IPS DF 6.9 (cell line): ENCODE measurements around the gene EPN2.

ENCODE experiments used
- DNase-seq: peaks from one replicate; pipeline ENCODE4 v3.0.0-alpha.2; 2013; ENCODE audit warnings: low read depth, low spot score
- H3K27ac ChIP-seq: one replicate; pipeline ENCODE4 v1.5.1; 2013; ENCODE audit warnings: low read length, control low read depth
- H3K27me3 ChIP-seq: 2 replicates; pipeline ENCODE4 v1.6.1; 2013; ENCODE audit warnings: mild to moderate bottlenecking, low read length; ENCODE audit not compliant: control insufficient read depth, insufficient read depth
- H3K36me3 ChIP-seq: 2 replicates; pipeline ENCODE4 v1.6.1; 2013; ENCODE audit warnings: low read length; ENCODE audit not compliant: control insufficient read depth, insufficient read depth
- H3K4me1 ChIP-seq: 2 replicates; pipeline ENCODE4 v1.6.1; 2013; ENCODE audit warnings: low read length; ENCODE audit not compliant: control insufficient read depth, insufficient read depth
- H3K4me3 ChIP-seq: 2 replicates; pipeline ENCODE4 v1.5.1; 2013; ENCODE audit warnings: mild to moderate bottlenecking, low read length
- H3K9me3 ChIP-seq: 2 replicates; pipeline ENCODE4 v1.6.1; 2013; ENCODE audit warnings: low read length, inconsistent platforms; ENCODE audit not compliant: control insufficient read depth, insufficient read depth
- WGBS: extraction: QIAGEN DNeasy Blood & Tissue Kit; methylation state at CpG from one replicate; pipeline ENCODE4 v1.1.7; 2013; ENCODE audit warnings: mixed read lengths, missing lambda C conversion rate; ENCODE audit not compliant: insufficient read length, insufficient coverage; 5-methylcytosine and 5-hydroxymethylcytosine counted together

EPN2 gene

DNA sequence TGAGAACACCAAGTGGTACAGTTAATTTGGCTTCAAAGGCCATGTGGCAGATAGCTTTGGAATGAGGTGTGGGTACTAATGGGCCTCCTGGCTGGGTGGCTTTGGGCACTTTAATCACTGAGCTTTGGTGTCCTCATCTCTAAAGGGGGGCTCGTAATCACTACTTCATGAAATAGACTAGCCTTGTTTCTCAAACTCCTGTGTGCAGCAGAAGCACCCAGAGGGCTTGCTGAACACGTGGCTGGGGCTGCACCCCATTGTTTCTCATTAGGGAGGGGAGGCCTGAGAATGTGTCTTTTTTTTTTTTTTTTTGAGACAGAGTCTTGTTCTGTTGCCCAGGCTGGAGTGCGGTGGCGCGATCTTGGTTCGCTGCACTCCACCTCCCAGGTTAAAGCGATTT is 5.8 kb downstream of the EPN2 start:
- no peaks in the 10 kb centered on the region for H3K27me3 ChIP-seq
- peaks cover 3% of the 10 kb centered on the region for H3K4me1 ChIP-seq
- no peaks in the 10 kb centered on the region for H3K36me3 ChIP-seq
- DNase-seq: no peak
- H3K9me3 ChIP-seq: no peaks in the 10 kb centered on the region
- no CpG with 5 or more reads among the region's 7 CpGs for WGBS
- no peak overlapping the region for H3K4me3 ChIP-seq
- no peak overlapping the region for H3K27ac ChIP-seq

DNA sequence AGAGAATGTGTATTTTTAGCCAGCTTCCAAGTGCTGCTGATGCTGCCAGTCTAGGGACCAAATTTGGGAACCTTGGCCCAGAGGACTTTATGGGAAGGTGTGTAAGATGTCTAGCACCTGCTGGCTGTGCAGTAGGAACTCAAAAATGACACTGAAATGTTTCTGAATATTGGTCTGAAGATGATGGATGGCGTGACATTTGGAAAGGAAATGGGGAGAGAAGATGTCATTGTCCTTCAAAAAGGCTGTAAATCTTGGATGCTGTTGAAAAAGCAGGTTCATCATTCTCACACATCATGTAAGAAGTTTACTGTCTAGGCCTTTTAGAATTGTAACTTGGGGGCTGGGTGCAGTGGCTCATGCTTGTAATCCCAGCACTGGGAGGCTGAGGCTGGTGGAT is 6.7 kb downstream of the EPN2 start:
- WGBS: no CpG with 5 or more reads among the region's 1 CpG
- DNase-seq: no peak
- no peak overlapping the region for H3K4me3 ChIP-seq
- no peak overlapping the region for H3K27ac ChIP-seq
- H3K4me1 ChIP-seq: peaks cover 3% of the 10 kb centered on the region
- H3K9me3 ChIP-seq: no peaks in the 10 kb centered on the region
- H3K27me3 ChIP-seq: no peaks in the 10 kb centered on the region
- H3K36me3 ChIP-seq: no peaks in the 10 kb centered on the region

DNA sequence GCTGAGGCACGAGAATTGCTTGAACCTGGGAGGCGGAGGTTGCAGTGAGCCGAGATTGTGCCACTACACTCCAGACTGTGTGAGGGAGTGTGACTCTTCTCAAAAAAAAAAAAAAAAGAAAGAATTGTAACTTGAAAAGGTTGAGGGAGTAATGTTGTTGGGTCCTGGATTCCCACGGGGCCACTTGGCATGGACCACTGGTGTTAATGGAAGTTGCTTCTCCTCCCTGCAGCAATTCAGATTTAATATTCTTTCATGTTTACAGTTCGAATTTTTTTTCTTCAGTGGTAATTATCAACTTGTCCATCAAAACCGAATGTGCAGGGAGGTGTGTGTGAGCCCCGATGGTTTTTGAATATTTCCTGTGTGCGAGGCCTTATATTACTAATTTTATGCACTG is 7.2 kb downstream of the EPN2 start:
- no peak overlapping the region for H3K4me3 ChIP-seq
- no peak for DNase-seq
- no peaks in the 10 kb centered on the region for H3K9me3 ChIP-seq
- H3K27ac ChIP-seq: no peak overlapping the region
- no CpG with 5 or more reads among the region's 8 CpGs for WGBS
- H3K4me1 ChIP-seq: peaks cover 3% of the 10 kb centered on the region
- no peaks in the 10 kb centered on the region for H3K36me3 ChIP-seq
- no peaks in the 10 kb centered on the region for H3K27me3 ChIP-seq

GRCh38 chr17:19244781-19245180 is 7.6 kb downstream of the EPN2 start:
- no peaks in the 10 kb centered on the region for H3K9me3 ChIP-seq
- WGBS: no CpG with 5 or more reads among the region's 3 CpGs
- H3K27ac ChIP-seq: no peak overlapping the region
- peaks cover 3% of the 10 kb centered on the region for H3K4me1 ChIP-seq
- DNase-seq: no peak
- no peaks in the 10 kb centered on the region for H3K36me3 ChIP-seq
- no peak overlapping the region for H3K4me3 ChIP-seq
- no peaks in the 10 kb centered on the region for H3K27me3 ChIP-seq

DNA sequence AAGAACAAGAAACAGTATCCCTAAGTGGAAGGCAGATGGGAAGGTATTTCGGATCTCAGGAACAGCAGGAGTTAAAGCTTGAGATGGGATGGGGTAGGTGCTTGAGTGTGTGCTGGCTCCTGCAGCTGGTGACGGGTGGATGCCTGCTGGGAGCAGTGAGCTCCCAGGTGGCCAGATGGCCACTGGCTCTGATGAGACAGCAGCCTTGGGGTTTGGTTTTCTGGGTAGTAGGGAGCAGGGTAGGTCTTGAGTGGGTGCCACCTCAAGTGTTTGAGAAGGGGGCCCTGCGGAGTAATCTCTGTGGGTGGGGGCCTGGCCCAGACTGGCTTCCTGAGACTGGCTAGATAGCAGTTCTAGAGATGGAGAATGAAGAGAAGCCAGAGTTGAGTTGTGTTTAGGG is 10.3 kb downstream of the EPN2 start:
- WGBS: no CpG with 5 or more reads among the region's 3 CpGs
- H3K27me3 ChIP-seq: no peaks in the 10 kb centered on the region

DNA sequence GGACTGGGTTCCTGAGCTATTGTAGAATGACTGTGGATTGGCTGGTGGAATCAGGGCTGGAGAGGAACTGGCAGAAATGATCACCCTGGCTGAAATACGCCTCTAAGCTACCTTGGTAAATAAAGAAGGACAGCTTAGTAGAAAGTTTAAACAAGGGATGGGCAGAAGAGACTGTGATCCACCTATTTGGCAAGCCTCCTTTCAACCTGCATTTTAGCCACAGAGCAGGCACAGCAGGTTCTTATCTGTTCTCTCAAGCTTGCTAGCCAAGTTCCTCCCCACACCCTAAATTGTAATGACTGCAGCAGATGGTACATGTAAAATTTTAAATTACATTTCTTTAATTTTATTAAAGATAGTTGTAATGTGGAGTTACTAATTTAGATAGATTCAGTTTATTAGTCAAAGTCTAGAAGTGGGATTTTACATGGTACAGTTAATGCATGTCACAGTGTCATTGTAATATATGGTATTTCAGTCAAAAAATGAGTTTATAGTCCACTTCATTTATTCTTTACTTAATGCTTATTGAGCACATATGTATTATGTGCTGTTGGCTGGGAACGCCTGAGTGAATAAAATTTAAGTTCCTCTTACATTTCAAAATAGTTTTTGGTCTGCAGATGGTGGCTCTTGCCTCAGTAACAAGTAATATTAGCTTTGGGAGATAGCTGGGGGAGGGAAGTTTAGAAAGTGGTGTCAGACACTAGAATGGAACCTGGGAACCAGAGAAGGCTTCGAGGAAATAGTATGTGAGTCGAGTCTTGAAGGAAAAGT is 11.2 kb downstream of the EPN2 start:
- Histone ChIP-seq H3K27ac (no peak overlapping the region), H3K4me1 (peaks cover 3% of the 10 kb centered on the region), H3K36me3 (no peaks in the 10 kb centered on the region), H3K9me3 (no peaks in the 10 kb centered on the region), H3K4me3 (no peak overlapping the region), H3K27me3 (no peaks in the 10 kb centered on the region)
- DNase-seq: no peak
- no CpG with 5 or more reads among the region's 4 CpGs for WGBS

More for the DNA sequence above, 10.3 kb downstream of the EPN2 start:
- H3K9me3 ChIP-seq: no peaks in the 10 kb centered on the region
- H3K36me3 ChIP-seq: no peaks in the 10 kb centered on the region
- no peak for DNase-seq
- peaks cover 3% of the 10 kb centered on the region for H3K4me1 ChIP-seq
- no peak overlapping the region for H3K4me3 ChIP-seq
- no peak overlapping the region for H3K27ac ChIP-seq

DNA sequence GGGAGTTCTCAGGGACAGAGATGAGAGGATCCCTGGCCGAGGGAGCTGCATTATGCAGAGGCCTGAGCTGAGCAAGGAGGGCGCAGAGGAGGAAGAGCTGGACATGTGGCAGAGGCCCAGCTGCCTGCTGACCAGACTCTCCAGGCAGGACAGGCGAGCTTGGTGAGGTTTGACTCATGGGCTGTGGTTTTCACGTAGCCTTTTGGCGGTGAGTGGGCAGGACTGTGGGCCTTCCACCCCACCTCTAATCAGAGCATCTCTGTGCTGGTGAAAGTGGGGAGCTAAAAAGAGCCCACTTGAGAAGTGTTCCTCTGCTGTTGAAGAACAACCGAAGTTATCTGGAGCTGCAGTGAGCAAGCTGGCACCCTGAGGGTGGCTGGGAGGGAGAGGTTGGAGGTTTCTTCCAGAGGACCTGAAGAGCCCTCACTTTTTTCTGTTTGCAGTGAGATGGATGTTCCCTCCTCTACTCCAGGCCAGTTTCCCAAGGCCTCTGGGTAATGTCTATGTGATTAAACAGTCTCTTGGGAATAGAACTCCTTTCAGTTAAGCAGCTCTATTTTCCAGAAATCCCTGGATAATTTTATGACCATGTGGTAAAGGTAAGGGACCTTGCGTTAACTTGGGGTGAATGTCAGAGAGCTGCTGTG is 11.9 kb downstream of the EPN2 start:
- WGBS: no CpG with 5 or more reads among the region's 7 CpGs
- Histone ChIP-seq H3K9me3 (no peaks in the 10 kb centered on the region), H3K4me3 (no peak overlapping the region), H3K27me3 (no peaks in the 10 kb centered on the region), H3K27ac (no peak overlapping the region), H3K36me3 (no peaks in the 10 kb centered on the region), H3K4me1 (peaks cover 3% of the 10 kb centered on the region)
- no peak for DNase-seq

DNA sequence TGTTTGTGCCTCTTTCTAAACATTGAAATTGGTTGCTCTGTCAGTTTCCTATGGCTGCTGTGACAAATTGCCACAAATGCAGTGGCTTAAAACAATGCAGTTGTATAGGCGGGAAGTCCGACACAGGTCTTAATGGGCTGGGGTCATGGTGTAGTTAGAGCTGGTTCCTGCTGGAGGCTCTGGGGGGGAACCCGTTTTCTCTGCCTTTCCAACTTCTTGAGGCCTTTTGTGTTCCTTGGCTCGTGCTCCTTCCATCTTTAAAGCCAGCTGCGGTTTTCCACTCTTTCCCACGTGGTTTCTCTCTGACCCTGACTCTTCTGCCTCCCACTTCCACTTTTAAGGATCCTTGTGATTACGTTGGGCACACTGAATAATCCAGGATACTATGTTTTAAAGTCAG is 12.5 kb downstream of the EPN2 start:
- no peak overlapping the region for H3K4me3 ChIP-seq
- no peak overlapping the region for H3K27ac ChIP-seq
- H3K4me1 ChIP-seq: peaks cover 3% of the 10 kb centered on the region
- H3K9me3 ChIP-seq: no peaks in the 10 kb centered on the region
- WGBS: no CpG with 5 or more reads among the region's 7 CpGs
- no peaks in the 10 kb centered on the region for H3K36me3 ChIP-seq
- no peaks in the 10 kb centered on the region for H3K27me3 ChIP-seq
- no peak for DNase-seq

DNA sequence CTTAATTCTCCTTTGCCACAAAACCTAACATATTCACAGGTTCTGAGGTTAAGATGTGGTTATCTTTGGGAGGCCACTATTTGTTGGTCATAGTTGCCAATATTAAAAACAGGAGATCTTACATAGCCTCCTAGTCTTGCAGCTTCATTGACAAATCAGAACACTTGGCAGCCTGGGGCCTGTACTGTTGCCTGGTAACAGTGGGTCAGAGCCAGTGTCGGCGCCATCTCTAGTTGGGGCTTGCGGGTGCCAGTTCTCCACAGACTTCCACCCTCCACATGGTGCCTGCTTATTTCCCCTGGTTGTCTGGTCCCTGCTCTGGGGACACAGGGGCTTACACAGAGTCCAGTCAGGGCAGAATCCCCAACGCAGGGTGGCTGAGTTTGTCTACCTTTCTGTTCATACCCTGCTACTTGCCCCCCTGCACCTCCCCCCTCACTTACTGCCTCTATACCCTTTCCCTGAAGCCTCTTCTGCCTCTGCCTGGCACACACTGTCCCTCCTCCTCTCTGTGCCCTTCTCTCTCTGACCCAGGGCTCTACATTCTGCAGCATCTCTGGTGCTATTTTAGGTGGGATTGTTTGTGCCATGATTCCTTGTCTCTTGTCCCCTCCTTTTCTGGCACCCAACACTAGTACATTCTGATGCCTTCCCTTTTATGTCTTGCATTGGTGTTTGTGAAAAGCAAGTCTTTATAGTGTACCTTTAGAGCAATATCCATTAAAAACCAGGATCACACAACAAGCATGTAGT is 13.4 kb downstream of the EPN2 start:
- Histone ChIP-seq H3K4me3 (no peak overlapping the region), H3K36me3 (no peaks in the 10 kb centered on the region), H3K9me3 (no peaks in the 10 kb centered on the region), H3K27me3 (no peaks in the 10 kb centered on the region), H3K27ac (no peak overlapping the region), H3K4me1 (peaks cover 3% of the 10 kb centered on the region)
- no CpG with 5 or more reads among the region's 4 CpGs for WGBS
- DNase-seq: no peak

GRCh38 chr17:19253112-19253511 is 15.9 kb downstream of the EPN2 start:
- H3K36me3 ChIP-seq: no peaks in the 10 kb centered on the region
- whole genome bisulfite sequencing: no CpG with 5 or more reads among the region's 1 CpG
- DNase-seq: no peak
- no peak overlapping the region for H3K4me3 ChIP-seq
- H3K27ac ChIP-seq: no peak overlapping the region
- H3K27me3 ChIP-seq: no peaks in the 10 kb centered on the region
- no peaks in the 10 kb centered on the region for H3K9me3 ChIP-seq
- 0 out of 2 replicates have a peak, but pooled peaks cover 1% of the 10 kb centered on the region for H3K4me1 ChIP-seq
